GM12864 (cell line): Measurements from ENCODE around the gene LGALS8.
"Not testable (repeated sequence)": the region's sequence is repeated elsewhere in the genome, so short reads cannot be mapped to it uniquely, and the experiment has no call there.

ENCODE experiments used
- DNase-seq: peaks from one replicate; pipeline ENCODE4 v3.0.0-alpha.2; 2011; ENCODE audit warnings: low read depth
- H3K4me3 ChIP-seq: 2 replicates; pipeline ENCODE4 v1.5.1; 2011; ENCODE audit warnings: mild to moderate bottlenecking, low read depth, low read length, control low read depth
- CTCF ChIP-seq: IDR thresholded peaks from 2 replicates; pipeline ENCODE4 v1.5.1; 2011; ENCODE audit warnings: low read depth, mild to moderate bottlenecking, moderate library complexity, low read length, control low read depth, inconsistent platforms; ENCODE audit errors: missing control alignments

Gene LGALS8

GRCh38 chr1:236501093-236501492, 22.7 kb upstream of the LGALS8 start:
- DNase-seq = no peak
- no peak for TF ChIP-seq CTCF
- no peak overlapping the region for H3K4me3 ChIP-seq

GRCh38 chr1:236502579-236502971, 21.2 kb upstream of the LGALS8 start:
- DNase-seq = no peak
- H3K4me3 ChIP-seq = no peak overlapping the region
- no peak for TF ChIP-seq CTCF

GRCh38 chr1:236502972-236503639, 20.7 kb upstream of the LGALS8 start:
- no peak overlapping the region for H3K4me3 ChIP-seq
- TF ChIP-seq CTCF = no peak
- DNase-seq = no peak

- H3K4me3 ChIP-seq, DNase-seq: not testable (repeated sequence)
These were observed 19.4 kb upstream of the LGALS8 start for GRCh38 chr1:236504338-236504737.

- DNase-seq = no peak
- no peak for TF ChIP-seq CTCF
- H3K4me3 ChIP-seq = no peak overlapping the region
These were observed 16.6 kb upstream of the LGALS8 start for GRCh38 chr1:236507022-236507700.

GRCh38 chr1:236508593-236509027, 15.2 kb upstream of the LGALS8 start:
- no peak overlapping the region for H3K4me3 ChIP-seq
- no peak for TF ChIP-seq CTCF
- no peak for DNase-seq

GRCh38 chr1:236509203-236509602, 14.6 kb upstream of the LGALS8 start:
- TF ChIP-seq CTCF = no peak
- no peak for DNase-seq
- no peak overlapping the region for H3K4me3 ChIP-seq
